NCI-H128 (cell line): Measurements from ENCODE around the gene UBALD2.

Experiments
- DNase-seq: peaks from one replicate; lab custom pipeline; 2025; ENCODE audit not compliant: unreplicated experiment; lab: John Stamatoyannopoulos, UW

Gene UBALD2

GRCh38 chr17:76317535-76317934 lies 52.4 kb downstream of the UBALD2 start:
- DNase-seq: no peak

GRCh38 chr17:76318586-76318985 lies 53.4 kb downstream of the UBALD2 start:
- DNase-seq: no peak
